ENCODE data around the gene MYO10. TPM values are rescaled to one million over a fixed set of nuclear protein-coding genes. Genes with fewer than 3 reads are reported as not detected.

MYO10 gene
- total and polyA plus RNA-seq, 2 experiments from 2014 or later = 8.2 to 9.3 TPM

GRCh38 chr5:16810208-16810854 is 125.8 kb downstream of the MYO10 start:
- Histone ChIP-seq H3K9me3 (ENCODE audit: low read depth) (no peaks in the 10 kb centered on the region), H3K27me3 (no peaks in the 10 kb centered on the region), H3K4me3 (no peak overlapping the region), H3K36me3 (no peaks in the 10 kb centered on the region), H3K27ac (peak overlapping the region; percentile 57), H3K4me1 (ENCODE audit: low read depth) (peaks cover 15% of the 10 kb centered on the region)
- DNase-seq (ENCODE audit: low read depth in 1 of 2, low spot score in 1 of 2) = no peak
- TF ChIP-seq CTCF (IDR thresholded peaks at IDR 0.05; ENCODE audit: low read depth, low read length) = no peak

GRCh38 chr5:16809395-16810207 is 126.5 kb downstream of the MYO10 start:
- H3K27me3 ChIP-seq = no peaks in the 10 kb centered on the region
- H3K27ac ChIP-seq = peak overlapping the region; percentile 57
- peaks cover 15% of the 10 kb centered on the region for H3K4me1 ChIP-seq (ENCODE audit: low read depth)
- no peak overlapping the region for H3K4me3 ChIP-seq
- no peaks in the 10 kb centered on the region for H3K9me3 ChIP-seq (ENCODE audit: low read depth)
- TF ChIP-seq CTCF (IDR thresholded peaks at IDR 0.05; ENCODE audit: low read depth, low read length) = no peak
- H3K36me3 ChIP-seq = no peaks in the 10 kb centered on the region
- peak; percentile 76 to 87 for DNase-seq (ENCODE audit: low read depth in 1 of 2, low spot score in 1 of 2)

GRCh38 chr5:16809010-16809394 is 127.1 kb downstream of the MYO10 start:
- Histone ChIP-seq H3K27me3 (no peaks in the 10 kb centered on the region), H3K27ac (peak overlapping the region; percentile 57), H3K36me3 (no peaks in the 10 kb centered on the region), H3K4me3 (no peak overlapping the region), H3K9me3 (ENCODE audit: low read depth) (no peaks in the 10 kb centered on the region), H3K4me1 (ENCODE audit: low read depth) (peaks cover 15% of the 10 kb centered on the region)
- TF ChIP-seq CTCF (IDR thresholded peaks at IDR 0.05; ENCODE audit: low read depth, low read length) = no peak
- no peak for DNase-seq (ENCODE audit: low read depth in 1 of 2, low spot score in 1 of 2)

DNA sequence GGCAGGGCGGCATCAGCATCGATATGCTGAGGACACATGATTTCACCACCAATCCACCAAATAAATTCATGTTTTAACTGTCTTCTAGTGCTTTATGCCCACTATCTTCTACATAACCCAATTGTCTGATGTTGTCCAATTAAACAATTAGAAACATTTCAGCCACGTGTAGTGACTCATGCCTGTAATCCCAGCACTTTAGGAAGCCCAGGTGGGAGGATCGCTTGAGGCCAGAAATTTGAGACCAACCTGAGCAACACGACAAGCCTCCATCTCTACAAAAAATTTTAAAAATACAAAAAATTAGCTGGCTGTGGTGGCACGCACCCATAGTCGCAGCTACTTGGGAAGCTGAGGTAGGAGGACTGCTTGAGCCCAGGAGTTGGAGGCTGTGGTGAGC is 128.1 kb downstream of the MYO10 start:
- Histone ChIP-seq H3K4me3 (no peak overlapping the region), H3K36me3 (no peaks in the 10 kb centered on the region), H3K9me3 (ENCODE audit: low read depth) (no peaks in the 10 kb centered on the region), H3K4me1 (ENCODE audit: low read depth) (peaks cover 15% of the 10 kb centered on the region), H3K27ac (no peak overlapping the region), H3K27me3 (no peaks in the 10 kb centered on the region)
- no peak for DNase-seq (ENCODE audit: low read depth in 1 of 2, low spot score in 1 of 2)
- TF ChIP-seq CTCF (IDR thresholded peaks at IDR 0.05; ENCODE audit: low read depth, low read length) = no peak

- no peak for TF ChIP-seq CTCF (IDR thresholded peaks at IDR 0.05; ENCODE audit: low read depth, low read length)
- Histone ChIP-seq H3K27me3 (no peaks in the 10 kb centered on the region), H3K4me3 (no peak overlapping the region), H3K4me1 (ENCODE audit: low read depth) (peaks cover 14% of the 10 kb centered on the region), H3K9me3 (ENCODE audit: low read depth) (no peaks in the 10 kb centered on the region), H3K27ac (no peak overlapping the region), H3K36me3 (no peaks in the 10 kb centered on the region)
- no peak for DNase-seq (ENCODE audit: low read depth in 1 of 2, low spot score in 1 of 2)
These were observed 128.6 kb downstream of the MYO10 start for GRCh38 chr5:16807547-16807864.

Measured in cardiac muscle cell (in vitro differentiated cells and primary cell).